Measurements from ENCODE around the gene CXXC5.

GRCh38 chr5:139647506-139648204 is 494 bp upstream of the CXXC5 start:
- no peak for TF ChIP-seq EZH2 (IDR thresholded peaks at IDR 0.05; ENCODE audit: insufficient read depth, poor library complexity, severe bottlenecking)
- TF ChIP-seq EZH2phosphoT487 (IDR thresholded peaks at IDR 0.05; ENCODE audit: insufficient read depth, low read depth), result no peak

Measured in GM23248 (cell line).